ENCODE data around the gene JPH3. TPM values are rescaled to one million over a fixed set of nuclear protein-coding genes. Genes with fewer than 3 reads are reported as not detected.

The JPH3 gene
- total and polyA plus RNA-seq, 7 donors: under 0.01 to 1.4 (median 0.73) TPM; not detected in 1

GRCh38 chr16:87595712-87596111 is 6.6 kb upstream of the JPH3 start:
- H3K27me3 ChIP-seq: peaks cover 0 to 34% (median 12%) of the 10 kb centered on the region in 3 donors
- H3K27ac ChIP-seq: no peak overlapping the region
- H3K4me1 ChIP-seq: no peaks in the 10 kb centered on the region
- TF ChIP-seq CTCF (IDR thresholded peaks at IDR 0.05) (no peak), POLR2A (IDR thresholded peaks at IDR 0.05) (no peak), POLR2AphosphoS5 (IDR thresholded peaks at IDR 0.05) (no peak), EP300 (IDR thresholded peaks at IDR 0.05) (no peak)
- no peak for DNase-seq
- 74 to 83% methylated on average over 5 of the region's 5 CpGs for WGBS, 2 donors
- no peak overlapping the region for H3K4me3 ChIP-seq
- intact Hi-C loops (cut with DNase I): no loop called here
- H3K36me3 ChIP-seq: no peaks in the 10 kb centered on the region
- peaks cover 0 to 2% (median 0%) of the 10 kb centered on the region in 4 donors for H3K9me3 ChIP-seq

- Histone ChIP-seq H3K27me3 (peaks cover 13 to 41% (median 26%) of the 10 kb centered on the region in 3 donors), H3K4me3 (no peak overlapping the region), H3K4me1 (peaks cover 0 to 4% (median 1%) of the 10 kb centered on the region in 4 donors), H3K27ac (no peak overlapping the region), H3K9me3 (peaks cover 0 to 2% (median 0%) of the 10 kb centered on the region in 4 donors), H3K36me3 (no peaks in the 10 kb centered on the region)
- DNase-seq: no peak
- TF ChIP-seq EP300 (IDR thresholded peaks at IDR 0.05): no peak
- TF ChIP-seq POLR2A (IDR thresholded peaks at IDR 0.05): no peak
- no peak for TF ChIP-seq POLR2AphosphoS5 (IDR thresholded peaks at IDR 0.05)
- TF ChIP-seq CTCF (IDR thresholded peaks at IDR 0.05): no peak
- WGBS, 2 donors: 95% methylated on average over 6 of the region's 6 CpGs
- intact Hi-C loops (cut with DNase I): no loop called here
Observed at GRCh38 chr16:87597324-87597830, 4.9 kb upstream of the JPH3 start.

GRCh38 chr16:87598431-87598830 is 3.9 kb upstream of the JPH3 start:
- peaks cover 20 to 49% (median 34%) of the 10 kb centered on the region in 3 donors for H3K27me3 ChIP-seq
- TF ChIP-seq POLR2A (IDR thresholded peaks at IDR 0.05) (no peak), CTCF (IDR thresholded peaks at IDR 0.05) (no peak), POLR2AphosphoS5 (IDR thresholded peaks at IDR 0.05) (no peak)
- no peaks in the 10 kb centered on the region for H3K36me3 ChIP-seq
- peaks cover 0 to 2% (median 0%) of the 10 kb centered on the region in 4 donors for H3K9me3 ChIP-seq
- intact Hi-C loops (cut with DNase I): no loop called here
- DNase-seq: no peak
- H3K4me1 ChIP-seq: peaks cover 0 to 11% (median 6%) of the 10 kb centered on the region in 4 donors
- WGBS, 2 donors: 77% methylated on average over 5 of the region's 5 CpGs
- H3K27ac ChIP-seq: no peak overlapping the region
- H3K4me3 ChIP-seq: no peak overlapping the region

- Histone ChIP-seq H3K27ac (no peak overlapping the region), H3K4me1 (peaks cover 0 to 13% (median 6%) of the 10 kb centered on the region in 4 donors), H3K36me3 (no peaks in the 10 kb centered on the region), H3K9me3 (peaks cover 0 to 2% (median 0%) of the 10 kb centered on the region in 4 donors), H3K27me3 (peaks cover 25 to 67% (median 52%) of the 10 kb centered on the region in 3 donors), H3K4me3 (no peak overlapping the region)
- DNase-seq: no peak
- TF ChIP-seq POLR2A (IDR thresholded peaks at IDR 0.05): no peak
- TF ChIP-seq POLR2AphosphoS5 (IDR thresholded peaks at IDR 0.05): no peak
- no peak for TF ChIP-seq CTCF (IDR thresholded peaks at IDR 0.05)
- TF ChIP-seq EP300 (IDR thresholded peaks at IDR 0.05): no peak
- WGBS, 2 donors: 69 to 71% methylated on average over 6 of the region's 6 CpGs
- intact Hi-C loops (cut with DNase I): no loop called here
Observed at GRCh38 chr16:87600246-87600645, 2.1 kb upstream of the JPH3 start.

Measured in sigmoid colon (tissue), 7 donors.